Fibroblast of lung (primary cell): Measurements from ENCODE around the gene SLIT1.

Experiments used
- EZH2 ChIP-seq: IDR thresholded peaks from 2 replicates; pipeline ENCODE4 v1.5.1; 2012; ENCODE audit warnings: low read length, control low read depth, mild to moderate bottlenecking; ENCODE audit errors: missing control alignments
- TF ChIP-seq, protein P1 (sequence below), 2 donors: IDR thresholded peaks in 1 of 2; conservative IDR thresholded peaks in 1 of 2; 1 replicate in 1 of 2; 2 replicates in 1 of 2; pipeline ENCODE4 v1.5.1; 2011 to 2012; ENCODE audit warnings: low read length in 2 of 2, control low read depth in 1 of 2, inconsistent platforms in 1 of 2, low read depth in 1 of 2, mild to moderate bottlenecking in 1 of 2

DNA sequence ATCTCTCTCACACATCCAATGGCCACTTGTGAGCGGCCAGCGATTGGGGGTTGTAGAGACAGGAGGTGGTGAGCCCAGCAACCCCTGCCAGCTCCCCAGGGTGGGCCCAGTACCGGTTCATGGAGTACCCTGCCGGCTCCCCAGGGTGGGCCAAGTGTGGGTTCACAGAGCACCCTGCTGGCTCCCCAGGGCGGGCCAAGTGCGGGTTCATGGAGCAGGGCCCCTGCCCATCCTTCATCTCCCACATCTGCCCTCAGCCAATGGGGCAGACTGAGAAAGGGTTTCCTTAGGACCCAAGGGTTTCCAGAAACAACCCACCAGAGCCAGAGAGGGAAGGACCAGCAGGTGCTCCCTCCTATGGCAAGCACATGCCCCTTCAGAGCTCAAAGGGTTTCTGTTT is 21.4 kb upstream of the SLIT1 start:
- TF ChIP-seq, protein P1, sequence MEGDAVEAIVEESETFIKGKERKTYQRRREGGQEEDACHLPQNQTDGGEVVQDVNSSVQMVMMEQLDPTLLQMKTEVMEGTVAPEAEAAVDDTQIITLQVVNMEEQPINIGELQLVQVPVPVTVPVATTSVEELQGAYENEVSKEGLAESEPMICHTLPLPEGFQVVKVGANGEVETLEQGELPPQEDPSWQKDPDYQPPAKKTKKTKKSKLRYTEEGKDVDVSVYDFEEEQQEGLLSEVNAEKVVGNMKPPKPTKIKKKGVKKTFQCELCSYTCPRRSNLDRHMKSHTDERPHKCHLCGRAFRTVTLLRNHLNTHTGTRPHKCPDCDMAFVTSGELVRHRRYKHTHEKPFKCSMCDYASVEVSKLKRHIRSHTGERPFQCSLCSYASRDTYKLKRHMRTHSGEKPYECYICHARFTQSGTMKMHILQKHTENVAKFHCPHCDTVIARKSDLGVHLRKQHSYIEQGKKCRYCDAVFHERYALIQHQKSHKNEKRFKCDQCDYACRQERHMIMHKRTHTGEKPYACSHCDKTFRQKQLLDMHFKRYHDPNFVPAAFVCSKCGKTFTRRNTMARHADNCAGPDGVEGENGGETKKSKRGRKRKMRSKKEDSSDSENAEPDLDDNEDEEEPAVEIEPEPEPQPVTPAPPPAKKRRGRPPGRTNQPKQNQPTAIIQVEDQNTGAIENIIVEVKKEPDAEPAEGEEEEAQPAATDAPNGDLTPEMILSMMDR (conservative IDR thresholded peaks at IDR 0.05 in 1 of 2, IDR thresholded peaks at IDR 0.05 in 1 of 2; ENCODE audit: low read depth in 1 of 2, low read length in 2 of 2), result no peak
- no peak for TF ChIP-seq EZH2
